Smooth muscle cell (in vitro differentiated cells): Measurements from ENCODE around the gene TAS2R41. TPM values are rescaled to one million over a fixed set of nuclear protein-coding genes. Genes with fewer than 3 reads are reported as not detected.

Experiments used
- DNase-seq: peaks from one replicate; lab custom pipeline; 2025; ENCODE audit not compliant: unreplicated experiment; lab: John Stamatoyannopoulos, UW
- H2AFZ ChIP-seq: fragments of 200-600 bp; sonication (generic); 2 replicates; pipeline ENCODE4 v1.6.0; 2016; ENCODE audit warnings: antibody characterized with exemption, low read depth, mild to moderate bottlenecking
- H3F3A ChIP-seq: fragments of 200-600 bp; sonication (generic); 2 replicates; pipeline ENCODE4 v1.6.0; 2017; ENCODE audit warnings: antibody characterized with exemption, low read depth
- H3K27ac ChIP-seq: fragments of 200-600 bp; sonication (generic); 2 replicates; pipeline ENCODE4 v1.5.1; 2016; ENCODE audit warnings: low read depth, mild to moderate bottlenecking
- H3K27me3 ChIP-seq: fragments of 200-600 bp; sonication (generic); 2 replicates; pipeline ENCODE4 v1.6.1; 2016; ENCODE audit warnings: low read depth, mild to moderate bottlenecking
- H3K36me3 ChIP-seq: fragments of 200-600 bp; sonication (generic); 2 replicates; pipeline ENCODE4 v1.5.1; 2016; ENCODE audit warnings: low read depth
- H3K4me1 ChIP-seq: fragments of 200-600 bp; sonication (generic); 2 replicates; pipeline ENCODE4 v1.5.1; 2016; ENCODE audit warnings: low read depth
- H3K4me2 ChIP-seq: fragments of 200-600 bp; sonication (generic); 2 replicates; pipeline ENCODE4 v1.6.0; 2016; ENCODE audit warnings: mild to moderate bottlenecking
- H3K4me3 ChIP-seq: fragments of 200-600 bp; sonication (generic); 2 replicates; pipeline ENCODE4 v1.5.1; 2016; ENCODE audit warnings: mild to moderate bottlenecking
- H3K79me2 ChIP-seq: fragments of 200-600 bp; sonication (generic); 2 replicates; pipeline ENCODE4 v1.6.0; 2016; ENCODE audit warnings: low read depth, mild to moderate bottlenecking
- H3K9ac ChIP-seq: fragments of 200-600 bp; sonication (generic); 2 replicates; pipeline ENCODE4 v1.6.0; 2016; ENCODE audit warnings: low read depth
- H3K9me3 ChIP-seq: fragments of 200-600 bp; sonication (generic); replicated peaks from 2 replicates; pipeline ENCODE4 v1.5.1; 2016; ENCODE audit warnings: low read depth
- H4K20me1 ChIP-seq: fragments of 200-600 bp; sonication (generic); 2 replicates; pipeline ENCODE4 v1.6.0; 2016; ENCODE audit warnings: low read depth
- CTCF ChIP-seq: fragments of 200-600 bp; sonication (generic); IDR thresholded peaks from 2 replicates; pipeline ENCODE4 v1.5.1; 2017; ENCODE audit warnings: borderline replicate concordance, mild to moderate bottlenecking, antibody characterized with exemption; ENCODE audit not compliant: insufficient read depth, poor library complexity, severe bottlenecking
- WGBS: methylation state at CpG from one replicate; pipeline ENCODE4 v1.1.7; 2016; ENCODE audit warnings: low lambda C conversion rate; 5-methylcytosine and 5-hydroxymethylcytosine counted together
- polyA plus RNA-seq: library from polyadenylated mRNA; unstranded; fragments of >200 nt; fragmentation: Nextera tagmentation; extraction: Ambion mirVana; gene quantifications from 2 replicates; pipeline ENCODE4 v1.2.1, GENCODE V29; 2016
- total RNA-seq: library from RNA; depleted of rRNA; stranded (reverse); fragments of >200 nt; gene quantifications from 2 replicates; pipeline ENCODE4 v1.2.3, GENCODE V29; 2014

The TAS2R41 gene
- total and polyA plus RNA-seq, 2 experiments from 2014 or later: not detected

- Histone ChIP-seq H3K9ac (no peak overlapping the region), H3K36me3 (no peaks in the 10 kb centered on the region), H3F3A (no peaks in the 10 kb centered on the region), H3K4me1 (no peaks in the 10 kb centered on the region), H3K27ac (no peak overlapping the region), H4K20me1 (no peaks in the 10 kb centered on the region), H2AFZ (no peak overlapping the region), H3K9me3 (no peaks in the 10 kb centered on the region), H3K27me3 (no peaks in the 10 kb centered on the region), H3K4me3 (no peak overlapping the region), H3K79me2 (no peaks in the 10 kb centered on the region), H3K4me2 (no peak overlapping the region)
- WGBS: 91% methylated on average over 4 of the region's 4 CpGs
- DNase-seq: no peak
- no peak for TF ChIP-seq CTCF
Observed at GRCh38 chr7:143437578-143437977, 40.1 kb upstream of the TAS2R41 start.

GRCh38 chr7:143439866-143440265, 37.8 kb upstream of the TAS2R41 start:
- H3K4me2 ChIP-seq: no peak overlapping the region
- TF ChIP-seq CTCF: no peak
- no peaks in the 10 kb centered on the region for H3K9me3 ChIP-seq
- H3K27me3 ChIP-seq: no peaks in the 10 kb centered on the region
- no peak overlapping the region for H3K27ac ChIP-seq
- WGBS: 94% methylated on average over 2 of the region's 2 CpGs
- H3F3A ChIP-seq: no peaks in the 10 kb centered on the region
- H2AFZ ChIP-seq: no peak overlapping the region
- no peaks in the 10 kb centered on the region for H3K36me3 ChIP-seq
- no peaks in the 10 kb centered on the region for H4K20me1 ChIP-seq
- H3K9ac ChIP-seq: no peak overlapping the region
- no peak overlapping the region for H3K4me3 ChIP-seq
- DNase-seq: no peak
- no peaks in the 10 kb centered on the region for H3K79me2 ChIP-seq
- H3K4me1 ChIP-seq: no peaks in the 10 kb centered on the region

- Histone ChIP-seq H4K20me1 (no peaks in the 10 kb centered on the region), H3K27me3 (no peaks in the 10 kb centered on the region), H3F3A (no peaks in the 10 kb centered on the region), H3K9me3 (no peaks in the 10 kb centered on the region), H3K4me2 (no peak within 1 kb of the TSS), H3K9ac (no peak within 1 kb of the TSS), H3K36me3 (no peaks in the 10 kb centered on the region), H3K4me3 (no peak within 1 kb of the TSS), H3K79me2 (no peaks in the 10 kb centered on the region), H3K4me1 (peaks cover 12% of the 10 kb centered on the region), H3K27ac (no peak within 1 kb of the TSS), H2AFZ (no peak within 1 kb of the TSS)
- no peak for DNase-seq
- WGBS: 86% methylated on average over 4 of the region's 4 CpGs
- TF ChIP-seq CTCF: no peak
Observed at GRCh38 chr7:143443153-143443552, 34.5 kb upstream of the TAS2R41 start, which contains the start of gene TAS2R60. Gene TAS2R60, plus strand, starts transcription at chr7:143443453. Its CDS starts 0 bp downstream, at chr7:143443453.

- Histone ChIP-seq H3K36me3 (no peaks in the 10 kb centered on the region), H3K9ac (no peak overlapping the region), H3K27me3 (no peaks in the 10 kb centered on the region), H3K9me3 (no peaks in the 10 kb centered on the region), H3K79me2 (no peaks in the 10 kb centered on the region), H3K27ac (no peak overlapping the region), H3K4me1 (peaks cover 12% of the 10 kb centered on the region), H3F3A (no peaks in the 10 kb centered on the region), H4K20me1 (no peaks in the 10 kb centered on the region), H2AFZ (no peak overlapping the region), H3K4me2 (no peak overlapping the region), H3K4me3 (no peak overlapping the region)
- no peak for TF ChIP-seq CTCF
- DNase-seq: no peak
- WGBS: 97% methylated on average over 6 of the region's 6 CpGs
Observed at GRCh38 chr7:143444063-143444782, 33.5 kb upstream of the TAS2R41 start.
